ENCODE data around the gene OR6C68.
"Not testable (repeated sequence)": the region's sequence is repeated elsewhere in the genome, so short reads cannot be mapped to it uniquely, and the experiment has no call there.

The OR6C68 gene

DNA sequence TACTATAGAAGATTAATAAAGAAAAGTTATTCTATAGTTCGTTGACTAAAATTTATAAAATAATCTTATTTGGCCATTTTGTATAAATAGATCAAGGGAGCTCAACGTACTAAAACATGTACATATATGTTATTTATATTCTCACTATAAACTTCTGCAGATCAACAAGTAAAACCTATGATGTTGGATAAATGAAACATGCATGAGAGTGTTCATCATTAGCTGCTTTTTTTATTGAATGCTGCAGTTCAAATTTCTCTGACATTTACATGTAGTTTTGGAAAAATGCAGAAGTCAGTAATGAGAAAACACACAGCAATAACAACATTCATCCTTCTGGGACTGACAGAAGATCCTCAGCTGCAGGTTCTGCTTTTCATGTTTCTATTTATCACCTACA is at the start of gene OR6C68:
Gene OR6C68 (plus strand): TSS at position 301 of the 400 bp plus-strand sequence. CDS start 0 bp downstream, at position 301.
- no peak for TF ChIP-seq CTCF (conservative IDR thresholded peaks at IDR 0.05; ENCODE audit: low read depth, low read length)
- DNase-seq (ENCODE audit: low read depth) = no peak
- H3K4me3 ChIP-seq (ENCODE audit: low read depth, low read length) = no peak within 1 kb of the TSS

- DNase-seq (ENCODE audit: low read depth) = no peak
- H3K4me3 ChIP-seq (ENCODE audit: low read depth, low read length) = no peak within 1 kb of the TSS
- TF ChIP-seq CTCF (conservative IDR thresholded peaks at IDR 0.05; ENCODE audit: low read depth, low read length) = no peak
Measured at GRCh38 chr12:55443776-55444175, 48.4 kb upstream of the OR6C68 start, which contains the start of gene OR6C2. Gene OR6C2 (plus strand): TSS chr12:55444076. CDS start chr12:55452214, 8,138 bp downstream.

DNA sequence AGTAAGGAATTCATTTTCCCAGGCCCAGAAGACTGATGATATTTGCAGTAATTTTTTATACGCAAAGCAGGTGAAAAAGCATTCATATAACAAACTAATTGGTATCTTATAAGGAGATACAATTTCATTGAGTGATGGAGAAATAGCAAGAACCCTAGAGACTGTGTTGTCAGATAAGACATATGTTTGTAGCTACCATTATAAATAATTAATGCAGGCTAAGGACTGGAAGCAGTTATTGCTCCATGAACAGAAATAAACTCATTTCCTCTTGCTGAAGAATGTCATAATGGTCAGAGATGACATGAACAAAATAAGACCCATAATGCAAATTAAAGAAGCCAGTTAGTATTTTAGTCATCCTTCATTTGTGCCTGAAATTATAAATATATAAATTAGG is 46.8 kb upstream of the OR6C68 start:
- H3K4me3 ChIP-seq (ENCODE audit: low read depth, low read length) = no peak overlapping the region
- no peak for DNase-seq (ENCODE audit: low read depth)
- TF ChIP-seq CTCF (conservative IDR thresholded peaks at IDR 0.05; ENCODE audit: low read depth, low read length) = no peak

DNA sequence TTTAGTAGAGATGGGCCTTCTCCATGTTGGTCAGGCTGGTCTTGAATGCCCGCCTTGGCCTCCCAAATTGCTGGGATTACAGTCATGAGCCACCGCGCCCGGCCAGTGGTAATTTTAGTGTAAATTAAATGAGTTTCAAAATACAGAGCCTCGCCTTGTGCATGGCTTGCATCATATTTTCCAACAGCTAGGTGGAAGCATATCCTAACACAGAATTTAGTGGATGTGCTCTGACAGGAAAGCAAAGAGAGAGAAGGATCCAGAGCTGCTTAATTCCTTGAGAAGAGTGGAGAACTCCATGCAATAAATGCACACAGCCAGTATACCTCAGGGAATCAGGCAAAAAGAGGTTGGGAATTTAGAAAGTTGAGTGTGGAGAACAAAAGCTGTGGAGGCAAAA is 45.9 kb upstream of the OR6C68 start:
- DNase-seq (ENCODE audit: low read depth) = no peak
- TF ChIP-seq CTCF (conservative IDR thresholded peaks at IDR 0.05; ENCODE audit: low read depth, low read length) = no peak
- H3K4me3 ChIP-seq (ENCODE audit: low read depth, low read length) = no peak overlapping the region

DNA sequence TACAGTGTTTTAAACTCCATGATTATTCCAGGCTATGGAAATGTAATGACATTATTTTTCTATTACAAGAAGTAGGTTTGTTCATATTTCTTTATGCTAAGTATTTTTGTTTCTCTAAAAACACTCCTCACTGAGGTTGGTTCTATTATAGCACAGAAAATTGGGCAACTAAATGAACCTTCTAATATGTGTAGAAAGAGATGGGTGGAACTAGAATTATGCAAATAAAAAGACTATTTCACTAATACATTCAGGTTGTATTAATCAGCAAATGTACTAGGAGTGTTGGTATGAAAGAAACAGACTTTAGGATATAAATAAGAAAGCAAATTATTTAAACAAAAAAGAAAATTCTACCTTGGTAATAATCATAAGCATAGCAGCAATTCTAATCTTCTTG is 43.4 kb upstream of the OR6C68 start:
- no peak overlapping the region for H3K4me3 ChIP-seq (ENCODE audit: low read depth, low read length)
- no peak for TF ChIP-seq CTCF (conservative IDR thresholded peaks at IDR 0.05; ENCODE audit: low read depth, low read length)
- no peak for DNase-seq (ENCODE audit: low read depth)

GRCh38 chr12:55464926-55465325 is 27.3 kb upstream of the OR6C68 start:
- not testable (repeated sequence) for DNase-seq (ENCODE audit: low read depth); H3K4me3 ChIP-seq (ENCODE audit: low read depth, low read length)

- no peak for TF ChIP-seq CTCF (conservative IDR thresholded peaks at IDR 0.05; ENCODE audit: low read depth, low read length)
- DNase-seq (ENCODE audit: low read depth) = no peak
- no peak overlapping the region for H3K4me3 ChIP-seq (ENCODE audit: low read depth, low read length)
Measured at GRCh38 chr12:55467836-55468235, 24.3 kb upstream of the OR6C68 start.

DNA sequence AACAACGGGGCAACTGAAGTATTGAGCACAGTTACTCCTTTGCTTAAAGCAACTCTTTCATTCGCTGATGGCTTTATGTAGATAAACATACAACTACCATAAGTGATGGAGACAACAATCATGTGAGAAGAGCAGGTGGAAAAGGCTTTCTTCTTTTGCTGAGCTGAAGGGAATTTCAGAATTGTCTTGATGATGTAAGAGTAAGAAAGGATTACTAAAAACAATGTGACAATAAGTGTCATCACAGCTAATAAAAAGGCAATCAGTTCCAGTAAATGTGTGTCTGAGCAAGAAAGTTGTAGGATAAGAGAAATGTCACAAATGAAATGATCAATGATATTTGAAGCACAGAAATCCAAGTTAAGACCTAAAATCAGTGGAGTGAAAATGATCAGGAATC is 22.9 kb upstream of the OR6C68 start:
- DNase-seq (ENCODE audit: low read depth) = no peak
- no peak overlapping the region for H3K4me3 ChIP-seq (ENCODE audit: low read depth, low read length)
- no peak for TF ChIP-seq CTCF (conservative IDR thresholded peaks at IDR 0.05; ENCODE audit: low read depth, low read length)
